ENCODE results near the gene SDK1. TPM values are rescaled to one million over a fixed set of nuclear protein-coding genes. Genes with fewer than 3 reads are reported as not detected.

SDK1 gene
- total and polyA plus RNA-seq, 2 donors, result 3.2 to 7.8 TPM

DNA sequence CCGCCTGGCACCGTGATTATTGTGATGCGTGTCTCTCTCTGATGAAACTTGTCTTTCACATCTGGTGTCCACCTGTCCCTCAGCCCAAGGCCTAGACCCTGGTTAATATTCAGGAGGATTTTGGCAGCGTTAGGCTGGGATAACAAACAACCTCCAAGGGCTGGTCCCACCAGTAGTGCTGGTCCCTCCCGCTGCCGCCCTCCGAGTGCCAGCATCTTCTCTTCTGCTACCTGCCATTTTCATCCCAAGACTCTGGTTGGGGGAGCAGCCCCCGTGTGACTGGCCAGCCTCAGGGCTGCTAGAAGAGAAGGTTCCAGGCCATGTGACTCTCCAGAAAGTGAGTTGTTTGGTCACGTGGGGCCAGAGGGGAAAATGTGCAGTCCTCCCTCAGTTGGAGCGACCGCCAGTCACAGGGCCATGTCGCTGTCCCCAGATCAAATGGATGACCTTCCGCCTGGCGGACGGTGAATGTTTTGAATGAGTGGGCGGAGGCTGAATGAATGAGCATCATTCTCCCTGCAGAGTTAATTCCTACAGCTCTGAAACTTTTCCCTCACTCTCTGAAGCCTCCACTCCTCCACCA, 901.2 kb downstream of the SDK1 start:
- no peak for DNase-seq (ENCODE audit: low read depth in 6 of 9, low spot score in 9 of 9)
- no peak overlapping the region for H3K4me3 ChIP-seq (ENCODE audit: low read length in 2 of 2)
- 95% methylated on average over 16 of the region's 16 CpGs for WGBS
- H3K27me3 ChIP-seq (ENCODE audit: control insufficient read depth in 2 of 2, insufficient read depth in 1 of 2, low read length in 1 of 2), result peaks cover 0 to 3% of the 10 kb centered on the region in 2 donors
- no peak overlapping the region for H3K27ac ChIP-seq (ENCODE audit: low read depth in 1 of 2, low read length in 1 of 2)
- H3K36me3 ChIP-seq (ENCODE audit: control insufficient read depth in 2 of 2, insufficient read depth in 2 of 2, low read length in 1 of 2), result no peaks in the 10 kb centered on the region
- no peaks in the 10 kb centered on the region for H3K9me3 ChIP-seq (ENCODE audit: control insufficient read depth in 2 of 2, insufficient read depth in 1 of 2, low read length in 1 of 2)
- H3K4me1 ChIP-seq (ENCODE audit: control insufficient read depth in 2 of 2, insufficient read depth in 2 of 2, low read length in 2 of 2), result peaks cover 2 to 6% of the 10 kb centered on the region in 2 donors

DNA sequence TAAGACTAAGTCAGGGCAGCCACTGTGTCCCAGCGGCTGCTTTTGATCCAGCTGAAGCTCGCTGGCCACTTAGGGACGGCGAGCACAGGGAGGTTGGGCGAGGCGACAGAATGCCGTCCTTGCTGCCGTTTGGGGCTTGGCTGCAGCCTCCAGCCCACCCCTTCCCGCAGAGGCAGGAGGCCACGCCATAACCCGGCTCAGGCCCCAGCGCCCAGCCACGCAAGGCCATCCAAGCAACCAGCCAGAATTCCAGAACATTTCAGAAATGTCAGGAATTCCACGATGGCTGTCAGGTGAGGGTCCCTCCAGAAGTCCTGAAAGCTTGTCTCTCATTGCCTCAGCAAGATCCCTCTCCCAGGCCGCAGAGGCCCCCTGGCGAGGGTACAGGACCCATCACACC, 901.9 kb downstream of the SDK1 start:
- Histone ChIP-seq H3K27me3 (ENCODE audit: control insufficient read depth in 2 of 2, insufficient read depth in 1 of 2, low read length in 1 of 2) (peaks cover 0 to 3% of the 10 kb centered on the region in 2 donors), H3K9me3 (ENCODE audit: control insufficient read depth in 2 of 2, insufficient read depth in 1 of 2, low read length in 1 of 2) (no peaks in the 10 kb centered on the region), H3K4me3 (ENCODE audit: low read length in 2 of 2) (no peak overlapping the region), H3K27ac (ENCODE audit: low read depth in 1 of 2, low read length in 1 of 2) (no peak overlapping the region), H3K4me1 (ENCODE audit: control insufficient read depth in 2 of 2, insufficient read depth in 2 of 2, low read length in 2 of 2) (peaks cover 2 to 6% of the 10 kb centered on the region in 2 donors), H3K36me3 (ENCODE audit: control insufficient read depth in 2 of 2, insufficient read depth in 2 of 2, low read length in 1 of 2) (no peaks in the 10 kb centered on the region)
- DNase-seq (ENCODE audit: low read depth in 6 of 9, low spot score in 9 of 9), result no peak
- 88% methylated on average over 16 of the region's 16 CpGs for WGBS

DNA sequence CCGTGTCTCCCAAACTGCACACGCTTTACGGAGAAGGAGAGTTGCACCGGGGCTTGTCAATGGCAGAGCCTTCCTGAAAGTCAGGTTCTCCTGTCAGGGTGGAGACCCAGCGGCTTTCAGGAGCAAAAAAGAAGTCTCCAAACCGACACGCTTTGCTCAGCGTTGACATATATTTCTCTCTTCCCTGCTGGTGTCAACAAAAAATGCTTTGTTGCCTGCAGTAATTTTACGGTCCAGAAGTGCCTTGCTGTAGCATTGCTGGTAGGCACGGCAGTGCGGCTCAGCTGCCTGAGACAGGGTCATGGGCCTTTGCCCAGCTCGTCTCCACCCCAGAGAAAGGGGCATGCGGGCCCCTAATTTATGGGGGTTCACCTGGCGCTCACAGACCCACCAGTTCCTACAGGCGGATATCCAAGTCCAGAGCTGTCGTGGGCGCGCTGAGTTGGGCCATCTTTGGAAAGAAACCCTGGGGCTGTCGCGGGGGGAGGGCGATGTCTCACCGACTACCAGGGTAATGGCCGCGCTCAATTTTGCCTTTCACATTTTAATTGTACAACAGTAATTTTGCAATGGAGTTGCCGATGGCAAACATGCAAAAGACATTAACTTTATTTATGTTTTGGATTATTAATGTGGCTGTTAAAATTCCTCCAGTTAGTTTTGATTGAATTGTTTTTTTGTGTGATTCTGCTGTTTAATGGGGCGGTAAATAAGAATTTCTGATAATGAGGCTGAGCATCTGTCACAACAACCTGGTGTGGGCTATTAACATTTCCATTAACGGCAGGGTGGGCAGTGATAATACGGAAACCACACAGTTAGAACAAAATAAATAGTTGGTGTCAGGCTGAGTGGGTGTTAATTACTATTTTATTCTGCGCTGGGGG, 902.8 kb downstream of the SDK1 start:
- no peak overlapping the region for H3K4me3 ChIP-seq (ENCODE audit: low read length in 2 of 2)
- H3K27me3 ChIP-seq (ENCODE audit: control insufficient read depth in 2 of 2, insufficient read depth in 1 of 2, low read length in 1 of 2), result peaks cover 0 to 3% of the 10 kb centered on the region in 2 donors
- H3K9me3 ChIP-seq (ENCODE audit: control insufficient read depth in 2 of 2, insufficient read depth in 1 of 2, low read length in 1 of 2), result no peaks in the 10 kb centered on the region
- H3K27ac ChIP-seq (ENCODE audit: low read depth in 1 of 2, low read length in 1 of 2), result no peak overlapping the region
- DNase-seq (ENCODE audit: low read depth in 6 of 9, low spot score in 9 of 9), result no peak
- H3K36me3 ChIP-seq (ENCODE audit: control insufficient read depth in 2 of 2, insufficient read depth in 2 of 2, low read length in 1 of 2), result no peaks in the 10 kb centered on the region
- peaks cover 2 to 6% of the 10 kb centered on the region in 2 donors for H3K4me1 ChIP-seq (ENCODE audit: control insufficient read depth in 2 of 2, insufficient read depth in 2 of 2, low read length in 2 of 2)
- 87% methylated on average over 29 of the region's 29 CpGs for WGBS

DNA sequence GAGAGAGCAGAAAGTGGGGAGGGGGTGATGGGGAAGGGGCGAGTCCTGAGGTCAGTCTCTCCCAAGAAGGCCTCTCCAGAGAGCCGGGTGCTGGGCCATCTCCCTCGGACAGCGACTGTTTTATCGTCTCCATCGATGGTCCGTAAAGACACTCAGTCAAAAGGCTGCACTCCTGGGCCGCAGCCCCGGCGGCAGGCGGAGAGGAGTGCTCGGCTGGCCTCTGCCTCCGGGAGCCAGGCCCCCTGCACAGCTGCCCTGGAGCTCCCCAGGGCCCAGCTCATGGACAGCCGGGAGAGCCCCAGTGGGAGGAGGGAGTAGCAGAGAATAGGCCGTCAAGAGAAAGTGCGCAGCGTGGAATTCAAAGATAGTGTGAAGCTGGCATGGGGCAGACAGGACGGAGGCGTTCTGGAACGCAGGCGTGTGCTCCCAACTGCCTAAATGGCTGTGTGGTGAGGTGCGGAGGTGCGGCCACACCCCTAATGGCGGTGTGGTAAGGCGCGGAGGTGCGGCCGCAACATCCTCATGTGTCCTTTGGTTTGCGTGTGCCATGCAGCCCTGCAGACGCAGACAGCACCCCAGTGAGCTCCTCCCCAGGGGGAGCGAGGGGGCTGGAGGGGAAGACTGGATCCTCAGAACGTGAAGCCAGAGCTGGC, 903.6 kb downstream of the SDK1 start:
- Histone ChIP-seq H3K4me3 (ENCODE audit: low read length in 2 of 2) (peak overlapping the region; percentile 25 to 34), H3K36me3 (ENCODE audit: control insufficient read depth in 2 of 2, insufficient read depth in 2 of 2, low read length in 1 of 2) (no peaks in the 10 kb centered on the region), H3K27ac (ENCODE audit: low read depth in 1 of 2, low read length in 1 of 2) (no peak overlapping the region), H3K9me3 (ENCODE audit: control insufficient read depth in 2 of 2, insufficient read depth in 1 of 2, low read length in 1 of 2) (no peaks in the 10 kb centered on the region), H3K4me1 (ENCODE audit: control insufficient read depth in 2 of 2, insufficient read depth in 2 of 2, low read length in 2 of 2) (peaks cover 2 to 6% of the 10 kb centered on the region in 2 donors), H3K27me3 (ENCODE audit: control insufficient read depth in 2 of 2, insufficient read depth in 1 of 2, low read length in 1 of 2) (peaks cover 0 to 3% of the 10 kb centered on the region in 2 donors)
- 61% methylated on average over 32 of the region's 32 CpGs for WGBS
- peak in 4 of 9 donors; percentile 5 to 26 (median 15) for DNase-seq (ENCODE audit: low read depth in 6 of 9, low spot score in 9 of 9)

DNA sequence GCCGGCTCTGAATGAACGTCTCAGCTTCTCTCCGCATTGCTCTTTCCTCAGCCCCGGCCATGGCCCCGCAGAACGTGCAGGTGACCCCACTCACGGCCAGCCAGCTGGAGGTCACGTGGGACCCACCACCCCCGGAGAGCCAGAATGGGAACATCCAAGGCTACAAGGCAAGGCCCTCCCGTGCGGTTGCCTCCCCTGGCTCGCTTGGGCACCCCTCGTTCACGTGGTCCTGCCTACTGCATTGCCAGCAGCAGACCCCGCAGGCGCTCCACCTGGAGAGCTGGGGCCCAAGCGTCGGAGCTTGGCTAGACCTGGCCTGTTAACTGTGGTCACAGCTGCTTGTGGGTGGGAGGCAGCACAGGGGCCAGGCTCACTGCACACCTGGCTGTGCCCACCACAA, 904.8 kb downstream of the SDK1 start:
- H3K36me3 ChIP-seq (ENCODE audit: control insufficient read depth in 2 of 2, insufficient read depth in 2 of 2, low read length in 1 of 2), result no peaks in the 10 kb centered on the region
- 94% methylated on average over 18 of the region's 18 CpGs for WGBS
- H3K27ac ChIP-seq (ENCODE audit: low read depth in 1 of 2, low read length in 1 of 2), result no peak overlapping the region
- no peaks in the 10 kb centered on the region for H3K9me3 ChIP-seq (ENCODE audit: control insufficient read depth in 2 of 2, insufficient read depth in 1 of 2, low read length in 1 of 2)
- H3K27me3 ChIP-seq (ENCODE audit: control insufficient read depth in 2 of 2, insufficient read depth in 1 of 2, low read length in 1 of 2), result peaks cover 0 to 3% of the 10 kb centered on the region in 2 donors
- H3K4me3 ChIP-seq (ENCODE audit: low read length in 2 of 2), result no peak overlapping the region
- no peak for DNase-seq (ENCODE audit: low read depth in 6 of 9, low spot score in 9 of 9)
- H3K4me1 ChIP-seq (ENCODE audit: control insufficient read depth in 2 of 2, insufficient read depth in 2 of 2, low read length in 2 of 2), result peaks cover 2 to 6% of the 10 kb centered on the region in 2 donors

DNA sequence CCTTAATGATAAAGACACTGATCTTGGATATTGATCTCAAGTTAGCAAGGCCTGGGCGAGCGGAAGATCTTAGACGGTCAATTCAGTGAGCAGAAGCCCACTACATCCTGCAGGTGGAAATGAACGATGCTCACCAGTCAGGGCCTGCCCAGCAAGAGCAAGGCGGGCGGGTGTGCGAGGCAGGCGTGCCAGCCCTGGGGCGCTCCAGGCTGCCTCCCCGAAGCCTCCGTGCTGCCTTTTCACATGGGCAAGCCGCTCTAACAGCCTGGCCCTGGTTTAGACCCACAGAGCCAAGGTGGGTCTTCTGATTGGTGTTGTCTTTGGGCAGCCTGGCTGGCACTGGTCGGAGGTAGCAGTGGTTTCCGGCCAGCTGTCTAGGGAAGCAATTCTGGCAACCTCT, 906.0 kb downstream of the SDK1 start:
- H3K4me1 ChIP-seq (ENCODE audit: control insufficient read depth in 2 of 2, insufficient read depth in 2 of 2, low read length in 2 of 2), result peaks cover 2 to 6% of the 10 kb centered on the region in 2 donors
- H3K4me3 ChIP-seq (ENCODE audit: low read length in 2 of 2), result no peak overlapping the region
- H3K9me3 ChIP-seq (ENCODE audit: control insufficient read depth in 2 of 2, insufficient read depth in 1 of 2, low read length in 1 of 2), result no peaks in the 10 kb centered on the region
- 97% methylated on average over 14 of the region's 14 CpGs for WGBS
- no peak overlapping the region for H3K27ac ChIP-seq (ENCODE audit: low read depth in 1 of 2, low read length in 1 of 2)
- DNase-seq (ENCODE audit: low read depth in 6 of 9, low spot score in 9 of 9), result no peak
- peaks cover 0 to 3% of the 10 kb centered on the region in 2 donors for H3K27me3 ChIP-seq (ENCODE audit: control insufficient read depth in 2 of 2, insufficient read depth in 1 of 2, low read length in 1 of 2)
- H3K36me3 ChIP-seq (ENCODE audit: control insufficient read depth in 2 of 2, insufficient read depth in 2 of 2, low read length in 1 of 2), result no peaks in the 10 kb centered on the region

DNA sequence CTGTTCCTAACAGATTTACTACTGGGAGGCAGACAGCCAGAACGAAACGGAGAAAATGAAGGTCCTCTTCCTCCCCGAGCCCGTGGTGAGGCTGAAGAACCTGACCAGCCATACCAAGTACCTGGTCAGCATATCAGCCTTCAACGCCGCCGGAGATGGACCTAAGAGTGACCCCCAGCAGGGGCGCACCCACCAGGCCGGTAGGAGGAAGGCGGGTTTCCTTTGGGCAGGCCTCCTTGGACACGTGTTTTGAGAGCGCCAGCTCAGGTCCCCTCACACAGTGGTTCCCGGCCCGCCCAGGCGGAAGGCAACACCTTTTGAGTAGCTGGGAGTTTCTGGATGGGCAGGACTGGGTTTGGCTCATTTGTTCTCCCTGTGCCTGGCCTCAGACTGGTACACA, 907.0 kb downstream of the SDK1 start:
- WGBS, result 97% methylated on average over 15 of the region's 15 CpGs
- Histone ChIP-seq H3K36me3 (ENCODE audit: control insufficient read depth in 2 of 2, insufficient read depth in 2 of 2, low read length in 1 of 2) (no peaks in the 10 kb centered on the region), H3K27me3 (ENCODE audit: control insufficient read depth in 2 of 2, insufficient read depth in 1 of 2, low read length in 1 of 2) (peaks cover 0 to 3% of the 10 kb centered on the region in 2 donors), H3K27ac (ENCODE audit: low read depth in 1 of 2, low read length in 1 of 2) (no peak overlapping the region), H3K9me3 (ENCODE audit: control insufficient read depth in 2 of 2, insufficient read depth in 1 of 2, low read length in 1 of 2) (no peaks in the 10 kb centered on the region), H3K4me1 (ENCODE audit: control insufficient read depth in 2 of 2, insufficient read depth in 2 of 2, low read length in 2 of 2) (peaks cover 2 to 6% of the 10 kb centered on the region in 2 donors), H3K4me3 (ENCODE audit: low read length in 2 of 2) (no peak overlapping the region)
- DNase-seq (ENCODE audit: low read depth in 6 of 9, low spot score in 9 of 9), result no peak

DNA sequence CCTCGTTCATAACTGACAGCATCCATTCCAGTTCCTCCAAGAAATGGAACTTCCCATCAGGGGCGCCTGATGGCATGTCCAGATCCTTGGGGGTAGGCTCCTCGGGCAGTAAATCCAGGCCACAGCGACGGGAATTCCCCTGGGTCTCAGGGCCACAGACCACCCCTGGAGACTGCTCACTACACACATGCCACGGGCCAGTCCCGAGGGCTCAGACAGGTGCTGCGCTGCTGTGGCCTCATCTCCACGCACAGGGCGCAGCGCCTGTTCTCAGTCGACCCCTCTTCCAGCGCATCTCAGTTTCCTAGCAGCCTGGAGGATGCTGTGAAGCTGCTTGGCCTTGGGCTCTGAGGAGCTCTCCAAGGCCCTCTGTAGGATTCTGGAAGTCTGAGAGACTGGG, 907.5 kb downstream of the SDK1 start:
- Histone ChIP-seq H3K27me3 (ENCODE audit: control insufficient read depth in 2 of 2, insufficient read depth in 1 of 2, low read length in 1 of 2) (peaks cover 0 to 3% of the 10 kb centered on the region in 2 donors), H3K27ac (ENCODE audit: low read depth in 1 of 2, low read length in 1 of 2) (no peak overlapping the region), H3K36me3 (ENCODE audit: control insufficient read depth in 2 of 2, insufficient read depth in 2 of 2, low read length in 1 of 2) (no peaks in the 10 kb centered on the region), H3K4me3 (ENCODE audit: low read length in 2 of 2) (no peak overlapping the region), H3K4me1 (ENCODE audit: control insufficient read depth in 2 of 2, insufficient read depth in 2 of 2, low read length in 2 of 2) (peaks cover 2 to 6% of the 10 kb centered on the region in 2 donors), H3K9me3 (ENCODE audit: control insufficient read depth in 2 of 2, insufficient read depth in 1 of 2, low read length in 1 of 2) (no peaks in the 10 kb centered on the region)
- WGBS, result 93% methylated on average over 13 of the region's 13 CpGs
- no peak for DNase-seq (ENCODE audit: low read depth in 6 of 9, low spot score in 9 of 9)

DNA sequence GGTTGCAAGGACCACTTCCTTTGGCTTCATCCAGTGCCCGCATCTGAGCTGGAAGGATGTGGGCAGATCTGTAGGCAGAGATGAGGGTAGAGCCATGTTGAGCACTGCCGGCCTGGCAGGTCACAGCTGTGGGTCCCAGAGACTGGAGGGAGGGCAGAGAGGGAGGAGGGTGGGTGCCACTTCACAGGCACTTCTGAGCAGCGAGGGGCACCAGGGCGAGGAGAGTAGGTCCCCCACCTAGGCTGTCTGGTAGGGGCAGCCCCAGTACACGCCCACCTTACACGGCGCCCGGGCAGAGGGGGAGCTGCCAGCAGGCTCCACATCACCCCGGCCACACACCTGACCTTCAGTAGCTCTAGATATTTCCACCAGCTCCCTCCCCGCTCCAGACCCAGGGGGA, 908.1 kb downstream of the SDK1 start:
- Histone ChIP-seq H3K27me3 (ENCODE audit: control insufficient read depth in 2 of 2, insufficient read depth in 1 of 2, low read length in 1 of 2) (peaks cover 0 to 3% of the 10 kb centered on the region in 2 donors), H3K9me3 (ENCODE audit: control insufficient read depth in 2 of 2, insufficient read depth in 1 of 2, low read length in 1 of 2) (no peaks in the 10 kb centered on the region), H3K27ac (ENCODE audit: low read depth in 1 of 2, low read length in 1 of 2) (no peak overlapping the region), H3K4me3 (ENCODE audit: low read length in 2 of 2) (no peak overlapping the region), H3K4me1 (ENCODE audit: control insufficient read depth in 2 of 2, insufficient read depth in 2 of 2, low read length in 2 of 2) (peaks cover 2 to 6% of the 10 kb centered on the region in 2 donors), H3K36me3 (ENCODE audit: control insufficient read depth in 2 of 2, insufficient read depth in 2 of 2, low read length in 1 of 2) (no peaks in the 10 kb centered on the region)
- no peak for DNase-seq (ENCODE audit: low read depth in 6 of 9, low spot score in 9 of 9)
- WGBS, result 52% methylated on average over 10 of the region's 10 CpGs

All from thymus (tissue), 11 donors.